Caco-2 (cell line): ENCODE data around the gene GHR. TPM values are rescaled to one million over a fixed set of nuclear protein-coding genes. Genes with fewer than 3 reads are reported as not detected.

ENCODE experiments used
- BruUV-seq: library from RNA; stranded (reverse); fragments of 400-500 nt; replicated peaks from 2 replicates; lab custom pipeline; 2021; lab: Mats Ljungman, UMichigan
- CTCF ChIA-PET: fragments of 300-600 bp; sonication (Branson Sonifier 250); formaldehyde crosslinking; loops from one replicate; lab custom pipeline; 2022; ENCODE audit warnings: antibody characterized with exemption; lab: Charles Lee
- POLR2A ChIA-PET: fragments of 300-600 bp; sonication (Branson Sonifier 250); formaldehyde crosslinking; loops from one replicate; lab custom pipeline; 2022; ENCODE audit warnings: antibody characterized with exemption; lab: Charles Lee
- DNase-seq, 2 experiments: peaks; one replicate each; pipeline versions ENCODE4 v3.0.0 to v3.0.0-alpha.2; 2020 to 2022
- H3K27me3 ChIP-seq: replicated peaks from 2 replicates; pipeline ENCODE4 v1.6.0; 2011; ENCODE audit warnings: low read length; ENCODE audit not compliant: control insufficient read depth, insufficient read depth
- H3K36me3 ChIP-seq: 2 replicates; pipeline ENCODE4 v1.5.1; 2011; ENCODE audit warnings: low read length; ENCODE audit not compliant: control insufficient read depth, insufficient read depth
- H3K4me1 ChIP-seq: fragments of 250-450 bp; sonication (Bioruptor Pico); 2 replicates; pipeline ENCODE4 v1.5.1; 2020; ENCODE audit warnings: mild to moderate bottlenecking
- H3K4me3 ChIP-seq: 2 replicates; pipeline ENCODE4 v1.5.1; 2011; ENCODE audit warnings: low read depth, mild to moderate bottlenecking, control low read depth, low read length
- H3K9me3 ChIP-seq: fragments of 250-450 bp; sonication (Bioruptor Pico); 2 replicates; pipeline ENCODE4 v1.5.1; 2020; ENCODE audit warnings: mild to moderate bottlenecking, moderate library complexity
- H3K27ac Mint-ChIP-seq: one replicate; pipeline ENCODE4 v1.8.0; 2022; ENCODE audit warnings: mixed read lengths; ENCODE audit not compliant: unreplicated experiment
- H3K27me3 Mint-ChIP-seq: one replicate; pipeline ENCODE4 v1.8.0; 2022; ENCODE audit warnings: mixed read lengths; ENCODE audit not compliant: insufficient read depth, unreplicated experiment
- H3K36me3 Mint-ChIP-seq: one replicate; pipeline ENCODE4 v1.8.0; 2022; ENCODE audit warnings: mild to moderate bottlenecking, mixed read lengths; ENCODE audit not compliant: insufficient read depth, unreplicated experiment
- H3K4me1 Mint-ChIP-seq: one replicate; pipeline ENCODE4 v1.8.0; 2022; ENCODE audit warnings: low read depth, mixed read lengths; ENCODE audit not compliant: unreplicated experiment
- H3K4me3 Mint-ChIP-seq: one replicate; pipeline ENCODE4 v1.8.0; 2022; ENCODE audit warnings: mild to moderate bottlenecking, moderate library complexity, mixed read lengths; ENCODE audit not compliant: unreplicated experiment
- H3K9me3 Mint-ChIP-seq: one replicate; pipeline ENCODE4 v1.8.0; 2022; ENCODE audit warnings: mixed read lengths; ENCODE audit not compliant: unreplicated experiment
- CTCF ChIP-seq, 2 experiments: fragments of 200-600 bp in 1 of 2; IDR thresholded peaks; 1 replicate in 1 of 2; 2 replicates in 1 of 2; pipeline versions ENCODE4 v1.5.1 to v1.8.0; 2011 to 2022; ENCODE audit warnings: antibody characterized with exemption in 1 of 2, control low read depth in 1 of 2, inconsistent platforms in 1 of 2, low read depth in 1 of 2, low read length in 1 of 2, mild to moderate bottlenecking in 1 of 2, moderate library complexity in 1 of 2; ENCODE audit not compliant: insufficient read depth in 1 of 2, severe bottlenecking in 1 of 2, unreplicated experiment in 1 of 2
- intact Hi-C: fragments of 100-400 bp; cut with micrococcal nuclease; formaldehyde crosslinking; loops from one replicate; pipeline ENCODE4 v1.10.0; 2022; ENCODE audit not compliant: unreplicated experiment
- total RNA-seq: library from RNA; stranded (reverse); gene quantifications from 2 replicates; pipeline ENCODE4 v1.2.3, GENCODE V29; 2022

Gene GHR
- total RNA-seq, 1 experiment from 2014 or later, result 0.54 TPM

GRCh38 chr5:42768106-42768504, 344.9 kb downstream of the GHR start:
- TF ChIP-seq CTCF (IDR thresholded peaks at IDR 0.05; ENCODE audit: insufficient read depth in 1 of 2, low read depth in 1 of 2, low read length in 1 of 2, severe bottlenecking in 1 of 2, unreplicated experiment in 1 of 2), result no peak
- H3K27me3 Mint-ChIP-seq, result no peaks in the 10 kb centered on the region
- BruUV-seq, result no TSS peak
- DNase-seq, result no peak
- CTCF ChIA-PET, result interaction anchor here (1.4 to 1.8 kb wide), 4 partner anchors 121 to 762 kb away, joined by 4 to 17 read pairs (median 6); no protein-coding TSS in a partner anchor
- H3K27ac Mint-ChIP-seq, result no peak overlapping the region
- H3K4me3 Mint-ChIP-seq, result no peak overlapping the region
- Histone ChIP-seq H3K27me3 (no peaks in the 10 kb centered on the region), H3K9me3 (no peaks in the 10 kb centered on the region), H3K4me3 (no peak overlapping the region), H3K4me1 (peaks cover 12% of the 10 kb centered on the region), H3K36me3 (no peaks in the 10 kb centered on the region)
- H3K4me1 Mint-ChIP-seq, result peaks cover 21% of the 10 kb centered on the region
- POLR2A ChIA-PET, result no interaction called here
- H3K9me3 Mint-ChIP-seq, result peaks cover 21% of the 10 kb centered on the region
- H3K36me3 Mint-ChIP-seq, result no peaks in the 10 kb centered on the region
- intact Hi-C loops, result loop anchor here (1.0 to 5.0 kb wide), 3 partner anchors 44 to 541 kb away; partner anchors contain the start of gene SELENOP

- CTCF ChIA-PET, result interaction anchor here (0.7 kb wide), 1 partner anchor 119 kb away, joined by 3 read pairs; no protein-coding TSS in a partner anchor
- TF ChIP-seq CTCF (IDR thresholded peaks at IDR 0.05; ENCODE audit: insufficient read depth in 1 of 2, low read depth in 1 of 2, low read length in 1 of 2, severe bottlenecking in 1 of 2, unreplicated experiment in 1 of 2), result no peak
- H3K27me3 ChIP-seq, result no peaks in the 10 kb centered on the region
- no peak for DNase-seq
- H3K9me3 ChIP-seq, result no peaks in the 10 kb centered on the region
- Mint-ChIP-seq H3K27ac (no peak overlapping the region), H3K27me3 (no peaks in the 10 kb centered on the region), H3K9me3 (peaks cover 21% of the 10 kb centered on the region), H3K36me3 (no peaks in the 10 kb centered on the region), H3K4me1 (peaks cover 21% of the 10 kb centered on the region), H3K4me3 (no peak overlapping the region)
- intact Hi-C loops, result loop anchor here (1.0 kb wide), 1 partner anchor 84 kb away; no protein-coding TSS in a partner anchor
- peaks cover 12% of the 10 kb centered on the region for H3K4me1 ChIP-seq
- no peaks in the 10 kb centered on the region for H3K36me3 ChIP-seq
- H3K4me3 ChIP-seq, result no peak overlapping the region
- POLR2A ChIA-PET, result no interaction called here
- BruUV-seq, result no TSS peak
These were observed 346.8 kb downstream of the GHR start for GRCh38 chr5:42770003-42770402.
